Activated CD4-positive, alpha-beta T cell treated with anti-CD3 and anti-CD28 coated beads, Interleukin-2, amount 10 ng/mL, durations not matched to agents 7 days and 5 days (primary cell): Measurements from ENCODE around the gene ADK. TPM values are rescaled to one million over a fixed set of nuclear protein-coding genes. Genes with fewer than 3 reads are reported as not detected.
"Not testable (repeated sequence)": the region's sequence is repeated elsewhere in the genome, so short reads cannot be mapped to it uniquely, and the experiment has no call there.

Source experiments
- CTCF ChIA-PET: fragments of 350-600 bp; sonication (Branson Sonifier 250); formaldehyde crosslinking; loops from one replicate; lab custom pipeline; 2021; ENCODE audit warnings: antibody characterized with exemption; lab: Charles Lee
- POLR2A ChIA-PET: fragments of 350-600 bp; sonication (Branson Sonifier 250); formaldehyde crosslinking; loops from one replicate; lab custom pipeline; 2021; ENCODE audit warnings: antibody characterized with exemption; lab: Charles Lee
- DNase-seq: peaks from one replicate; pipeline ENCODE4 v3.0.0-alpha.2; 2020
- H3K27ac Mint-ChIP-seq: one replicate; pipeline ENCODE4 v1.8.0; 2021; ENCODE audit warnings: mild to moderate bottlenecking, moderate library complexity, mixed read lengths
- H3K27me3 Mint-ChIP-seq: one replicate; pipeline ENCODE4 v1.8.0; 2021; ENCODE audit warnings: mixed read lengths
- H3K36me3 Mint-ChIP-seq: one replicate; pipeline ENCODE4 v1.8.0; 2021; ENCODE audit warnings: low read depth, mixed read lengths
- H3K4me1 Mint-ChIP-seq: one replicate; pipeline ENCODE4 v1.8.0; 2021; ENCODE audit warnings: mixed read lengths
- H3K4me3 Mint-ChIP-seq: one replicate; pipeline ENCODE4 v1.8.0; 2021; ENCODE audit warnings: mild to moderate bottlenecking, moderate library complexity, mixed read lengths
- H3K9me3 Mint-ChIP-seq: one replicate; pipeline ENCODE4 v1.8.0; 2021; ENCODE audit warnings: mixed read lengths
- total RNA-seq, 2 experiments: library from RNA; stranded (reverse); gene quantifications; one replicate each; pipeline ENCODE4 v1.2.3, GENCODE V29; 2021

The ADK gene
- total RNA-seq, 2 experiments from 2014 or later: 36.8 to 38.5 TPM

GRCh38 chr10:74174521-74174920, 23.5 kb downstream of the ADK start:
- Mint-ChIP-seq H3K4me3 (no peak overlapping the region), H3K27ac (no peak overlapping the region), H3K4me1 (peaks cover 29% of the 10 kb centered on the region), H3K9me3 (no peaks in the 10 kb centered on the region), H3K36me3 (peaks cover 2% of the 10 kb centered on the region), H3K27me3 (no peaks in the 10 kb centered on the region)
- ChIA-PET POLR2A (no interaction called here), CTCF (interaction anchor here (1.1 kb wide), 1 partner anchor 9 kb away, joined by 5 read pairs; no protein-coding TSS in a partner anchor)
- DNase-seq: no peak

GRCh38 chr10:74175510-74176379, 24.7 kb downstream of the ADK start:
- Mint-ChIP-seq H3K27ac (peak overlapping the region; percentile 98), H3K4me3 (peak overlapping the region; percentile 89), H3K9me3 (no peaks in the 10 kb centered on the region), H3K27me3 (no peaks in the 10 kb centered on the region), H3K4me1 (peaks cover 34% of the 10 kb centered on the region), H3K36me3 (peaks cover 6% of the 10 kb centered on the region)
- ChIA-PET CTCF (interaction anchor here (0.8 to 1.2 kb wide), 3 partner anchors 9 to 18 kb away, joined by 3 read pairs; no protein-coding TSS in a partner anchor), POLR2A (interaction anchor here (0.6 kb wide), 1 partner anchor 14 kb away, joined by 4 read pairs; no protein-coding TSS in a partner anchor)
- no peak for DNase-seq

- CTCF ChIA-PET: interaction anchor here (0.6 to 1.2 kb wide), 5 partner anchors 10 to 84 kb away, joined by 3 read pairs; no protein-coding TSS in a partner anchor
- Mint-ChIP-seq H3K4me3 (peak overlapping the region; percentile 89), H3K9me3 (no peaks in the 10 kb centered on the region), H3K27ac (peak overlapping the region; percentile 98), H3K4me1 (peaks cover 40% of the 10 kb centered on the region), H3K36me3 (peaks cover 5% of the 10 kb centered on the region), H3K27me3 (no peaks in the 10 kb centered on the region)
- POLR2A ChIA-PET: interaction anchor here (0.6 kb wide), 1 partner anchor 14 kb away, joined by 4 read pairs; no protein-coding TSS in a partner anchor
- DNase-seq: peak; percentile 98
These were observed 25.5 kb downstream of the ADK start for GRCh38 chr10:74176380-74177139.

GRCh38 chr10:74177140-74177677, 26.2 kb downstream of the ADK start:
- Mint-ChIP-seq H3K4me3 (peak overlapping the region; percentile 89), H3K4me1 (peaks cover 46% of the 10 kb centered on the region), H3K27me3 (no peaks in the 10 kb centered on the region), H3K36me3 (peaks cover 4% of the 10 kb centered on the region), H3K27ac (peak overlapping the region; percentile 98), H3K9me3 (no peaks in the 10 kb centered on the region)
- ChIA-PET CTCF (interaction anchor here (0.6 to 1.9 kb wide), 5 partner anchors 11 to 26 kb away, joined by 3 to 7 read pairs (median 4); partner anchors contain the start of genes ADK and AP3M1), POLR2A (no interaction called here)
- DNase-seq: peak; percentile 33

- ChIA-PET CTCF (interaction anchor here (0.9 to 1.9 kb wide), 5 partner anchors 9 to 49 kb away, joined by 3 to 7 read pairs (median 5); partner anchors contain the start of genes ADK and AP3M1), POLR2A (no interaction called here)
- Mint-ChIP-seq H3K36me3 (peaks cover 4% of the 10 kb centered on the region), H3K9me3 (no peaks in the 10 kb centered on the region), H3K27ac (no peak overlapping the region), H3K27me3 (no peaks in the 10 kb centered on the region), H3K4me3 (peak overlapping the region; percentile 41), H3K4me1 (peaks cover 46% of the 10 kb centered on the region)
- no peak for DNase-seq
These were observed 27.2 kb downstream of the ADK start for GRCh38 chr10:74178042-74178791.

GRCh38 chr10:74179111-74179710, 28.2 kb downstream of the ADK start:
- no peak for DNase-seq
- Mint-ChIP-seq H3K27me3 (no peaks in the 10 kb centered on the region), H3K9me3 (no peaks in the 10 kb centered on the region), H3K4me1 (peaks cover 46% of the 10 kb centered on the region), H3K36me3 (peaks cover 4% of the 10 kb centered on the region), H3K4me3 (no peak overlapping the region), H3K27ac (no peak overlapping the region)
- POLR2A ChIA-PET: no interaction called here
- CTCF ChIA-PET: interaction anchor here (1.2 to 1.9 kb wide), 2 partner anchors 9 to 48 kb away, joined by 5 to 6 read pairs; no protein-coding TSS in a partner anchor

- Mint-ChIP-seq H3K4me1 (peaks cover 43% of the 10 kb centered on the region), H3K36me3 (peaks cover 13% of the 10 kb centered on the region), H3K27me3 (no peaks in the 10 kb centered on the region), H3K9me3 (no peaks in the 10 kb centered on the region), H3K27ac (no peak overlapping the region), H3K4me3 (no peak overlapping the region)
- POLR2A ChIA-PET: no interaction called here
- CTCF ChIA-PET: interaction anchor here (0.7 to 1.2 kb wide), 2 partner anchors 10 to 11 kb away, joined by 3 to 4 read pairs; no protein-coding TSS in a partner anchor
- no peak for DNase-seq
These were observed 35.7 kb downstream of the ADK start for GRCh38 chr10:74186678-74187077.

- H3K36me3 Mint-ChIP-seq: peaks cover 13% of the 10 kb centered on the region
- POLR2A ChIA-PET: interaction anchor here (0.6 kb wide), 1 partner anchor 1018 kb away, joined by 3 read pairs; no protein-coding TSS in a partner anchor
- CTCF ChIA-PET: interaction anchor here (1.2 to 1.3 kb wide), 2 partner anchors 9 to 11 kb away, joined by 3 to 6 read pairs; no protein-coding TSS in a partner anchor
- H3K4me3 Mint-ChIP-seq: no peak overlapping the region
- no peak for DNase-seq
- no peaks in the 10 kb centered on the region for H3K9me3 Mint-ChIP-seq
- no peaks in the 10 kb centered on the region for H3K27me3 Mint-ChIP-seq
- H3K27ac Mint-ChIP-seq: no peak overlapping the region
- peaks cover 41% of the 10 kb centered on the region for H3K4me1 Mint-ChIP-seq
These were observed 36.2 kb downstream of the ADK start for GRCh38 chr10:74187237-74187636.

- DNase-seq, H3K27ac Mint-ChIP-seq, POLR2A ChIA-PET, H3K27me3 Mint-ChIP-seq, H3K9me3 Mint-ChIP-seq, H3K4me3 Mint-ChIP-seq: not testable (repeated sequence)
- H3K36me3 Mint-ChIP-seq: peaks cover 13% of the 10 kb centered on the region
- peaks cover 49% of the 10 kb centered on the region for H3K4me1 Mint-ChIP-seq
- CTCF ChIA-PET: interaction anchor here (1.9 kb wide), 1 partner anchor 1021 kb away, joined by 6 read pairs; the partner anchor contains the start of gene VDAC2
These were observed 37.6 kb downstream of the ADK start for GRCh38 chr10:74188617-74189016.

GRCh38 chr10:74189999-74190421, 39.0 kb downstream of the ADK start:
- peak overlapping the region; percentile 98 for H3K27ac Mint-ChIP-seq
- no peaks in the 10 kb centered on the region for H3K9me3 Mint-ChIP-seq
- no peaks in the 10 kb centered on the region for H3K27me3 Mint-ChIP-seq
- peaks cover 15% of the 10 kb centered on the region for H3K36me3 Mint-ChIP-seq
- peak overlapping the region; percentile 47 for H3K4me3 Mint-ChIP-seq
- CTCF ChIA-PET: interaction anchor here (0.6 to 1.9 kb wide), 4 partner anchors 10 to 1020 kb away, joined by 3 to 6 read pairs (median 4); partner anchors contain the start of gene VDAC2
- DNase-seq: peak; percentile 43
- peaks cover 62% of the 10 kb centered on the region for H3K4me1 Mint-ChIP-seq
- POLR2A ChIA-PET: interaction anchor here (0.6 to 0.9 kb wide), 2 partner anchors 14 to 30 kb away, joined by 4 read pairs; no protein-coding TSS in a partner anchor

- POLR2A ChIA-PET: interaction anchor here (0.6 to 0.9 kb wide), 2 partner anchors 14 to 30 kb away, joined by 4 read pairs; no protein-coding TSS in a partner anchor
- peak overlapping the region; percentile 47 for H3K4me3 Mint-ChIP-seq
- no peaks in the 10 kb centered on the region for H3K27me3 Mint-ChIP-seq
- peak overlapping the region; percentile 98 for H3K27ac Mint-ChIP-seq
- H3K36me3 Mint-ChIP-seq: peaks cover 15% of the 10 kb centered on the region
- no peak for DNase-seq
- H3K9me3 Mint-ChIP-seq: no peaks in the 10 kb centered on the region
- peaks cover 61% of the 10 kb centered on the region for H3K4me1 Mint-ChIP-seq
- CTCF ChIA-PET: interaction anchor here (1.1 to 1.9 kb wide), 4 partner anchors 13 to 1019 kb away, joined by 4 to 6 read pairs (median 4); partner anchors contain the start of gene VDAC2
These were observed 39.5 kb downstream of the ADK start for GRCh38 chr10:74190494-74190893.
